Right atrium auricular region (tissue), 2 donors: ENCODE data around the gene KLK2. TPM values are rescaled to one million over a fixed set of nuclear protein-coding genes. Genes with fewer than 3 reads are reported as not detected.

Source experiments
- DNase-seq: peaks from one replicate; pipeline ENCODE4 v3.0.0-alpha.2; 2019; ENCODE audit warnings: low spot score
- H3K27ac ChIP-seq, 2 donors: fragments of 200-600 bp; sonication (generic); 1 replicate in 1 of 2; 2 replicates in 1 of 2; pipeline ENCODE4 v1.5.1; 2016 to 2019
- H3K27me3 ChIP-seq, 2 donors: fragments of 200-600 bp; sonication (generic); one replicate each; pipeline versions ENCODE4 v1.5.1 to v1.6.0; 2017 to 2019
- H3K36me3 ChIP-seq: fragments of 200-600 bp; sonication (generic); one replicate; pipeline ENCODE4 v1.5.1; 2016
- H3K4me1 ChIP-seq, 2 donors: fragments of 200-600 bp; sonication (generic); one replicate each; pipeline versions ENCODE4 v1.5.1 to v1.6.0; 2017 to 2019
- H3K4me3 ChIP-seq, 2 donors: fragments of 200-600 bp; sonication (generic); 1 replicate in 1 of 2; 2 replicates in 1 of 2; pipeline ENCODE4 v1.5.1; 2017 to 2019; ENCODE audit warnings: mild to moderate bottlenecking in 1 of 2, moderate library complexity in 1 of 2
- H3K9me3 ChIP-seq, 2 donors: fragments of 200-600 bp; sonication (generic); one replicate each; pipeline ENCODE4 v1.5.1; 2019
- CTCF ChIP-seq, 2 donors: fragments of 200-600 bp; sonication (generic); IDR thresholded peaks; one replicate each; pipeline ENCODE4 v1.5.1; 2019; ENCODE audit warnings: antibody characterized with exemption in 2 of 2
- total RNA-seq, 2 donors: library from RNA; depleted of rRNA; stranded (reverse); fragments of >200 nt; gene quantifications; one replicate each; pipeline ENCODE4 v1.1.0, GENCODE V29; 2016

Gene KLK2
- total RNA-seq, 2 donors from 2014 or later: not detected

GRCh38 chr19:50924586-50924985 is 51.3 kb downstream of the KLK2 start:
- H3K36me3 ChIP-seq: no peaks in the 10 kb centered on the region
- no peak for TF ChIP-seq CTCF (IDR thresholded peaks at IDR 0.05)
- no peak overlapping the region for H3K27ac ChIP-seq
- H3K4me3 ChIP-seq: no peak overlapping the region
- no peaks in the 10 kb centered on the region for H3K9me3 ChIP-seq
- DNase-seq: no peak
- H3K4me1 ChIP-seq: no peaks in the 10 kb centered on the region
- H3K27me3 ChIP-seq: no peaks in the 10 kb centered on the region

GRCh38 chr19:50925734-50926133 is 52.5 kb downstream of the KLK2 start:
- Histone ChIP-seq H3K4me1 (no peaks in the 10 kb centered on the region), H3K4me3 (no peak overlapping the region), H3K27me3 (no peaks in the 10 kb centered on the region), H3K9me3 (no peaks in the 10 kb centered on the region), H3K36me3 (no peaks in the 10 kb centered on the region), H3K27ac (no peak overlapping the region)
- no peak for DNase-seq
- no peak for TF ChIP-seq CTCF (IDR thresholded peaks at IDR 0.05)

GRCh38 chr19:50926144-50926543 is 52.9 kb downstream of the KLK2 start:
- no peaks in the 10 kb centered on the region for H3K9me3 ChIP-seq
- TF ChIP-seq CTCF (IDR thresholded peaks at IDR 0.05): no peak
- DNase-seq: no peak

GRCh38 chr19:50928831-50929230 is 55.6 kb downstream of the KLK2 start:
- H3K36me3 ChIP-seq: no peaks in the 10 kb centered on the region
- DNase-seq: no peak
- H3K4me1 ChIP-seq: no peaks in the 10 kb centered on the region
- H3K4me3 ChIP-seq: no peak overlapping the region
- H3K9me3 ChIP-seq: no peaks in the 10 kb centered on the region
- no peak overlapping the region for H3K27ac ChIP-seq
- no peak for TF ChIP-seq CTCF (IDR thresholded peaks at IDR 0.05)
- no peaks in the 10 kb centered on the region for H3K27me3 ChIP-seq

More at GRCh38 chr19:50926144-50926543, 52.9 kb downstream of the KLK2 start:
- Histone ChIP-seq H3K36me3 (no peaks in the 10 kb centered on the region), H3K27me3 (no peaks in the 10 kb centered on the region), H3K4me1 (no peaks in the 10 kb centered on the region), H3K27ac (no peak overlapping the region), H3K4me3 (no peak overlapping the region)

Other genes with a start within 250 kb of the KLK2 start
- under 1 TPM; 0.19 to 0.59 TPM for gene SYT3, start 233.6 kb upstream of the KLK2 start, total RNA-seq
- gene C19orf81, start 224.0 kb upstream of the KLK2 start, total RNA-seq: 1 to 10 TPM in 1 of 2 donors, not detected in 1; 4.6 TPM
- 1 to 10 TPM in 1 of 2 donors, under 1 TPM in 1; 0.56 to 1.8 TPM for gene SHANK1, start 153.6 kb upstream of the KLK2 start, total RNA-seq
- gene CLEC11A, start 150.1 kb upstream of the KLK2 start, total RNA-seq: 10 to 100 TPM; 10.3 to 13.8 TPM
- not detected for gene GPR32, start 103.0 kb upstream of the KLK2 start, total RNA-seq
- not detected for gene ACP4, start 83.0 kb upstream of the KLK2 start, total RNA-seq
- under 1 TPM in 1 of 2 donors, not detected in 1; 0.51 TPM for gene KLK1, start 49.7 kb upstream of the KLK2 start, total RNA-seq
- gene KLK15, start 39.9 kb upstream of the KLK2 start, total RNA-seq: not detected
- not detected for gene KLK3, start 18.5 kb upstream of the KLK2 start, total RNA-seq
- not detected for gene KLK4, start 38.0 kb downstream of the KLK2 start, total RNA-seq
- gene KLK5, start 79.6 kb downstream of the KLK2 start, total RNA-seq: 1 to 10 TPM; 2.6 to 3.1 TPM
- not detected for gene KLK6, start 96.2 kb downstream of the KLK2 start, total RNA-seq
- gene KLK7, start 110.5 kb downstream of the KLK2 start, total RNA-seq: 1 to 10 TPM; 1.5 to 1.6 TPM
- gene KLK8, start 128.2 kb downstream of the KLK2 start, total RNA-seq: 1 to 10 TPM in 1 of 2 donors, not detected in 1; 2.9 TPM
- gene KLK10, start 146.3 kb downstream of the KLK2 start, total RNA-seq: 1 to 10 TPM in 1 of 2 donors, not detected in 1; 4.5 TPM
- 10 to 100 TPM; 12.5 to 24.4 TPM for gene KLK11, start 153.2 kb downstream of the KLK2 start, total RNA-seq
- not detected for gene KLK12, start 161.6 kb downstream of the KLK2 start, total RNA-seq
- gene KLK13, start 191.7 kb downstream of the KLK2 start, total RNA-seq: not detected
- under 1 TPM in 1 of 2 donors, not detected in 1; 0.35 TPM for gene KLK14, start 209.4 kb downstream of the KLK2 start, total RNA-seq
- 1 to 10 TPM; 4.8 to 7.7 TPM for gene CTU1, start 235.0 kb downstream of the KLK2 start, total RNA-seq